Activated B cell treated with CpG ODN at 0.5 μM for 24 hours (primary cell): ENCODE measurements around the gene SLC39A9. TPM values are rescaled to one million over a fixed set of nuclear protein-coding genes. Genes with fewer than 3 reads are reported as not detected.

Experiments used
- ATAC-seq: fragments of 200-7000 bp; cut with Tn5 transposase; one replicate; pipeline ENCODE4 v1.10.0; 2021; ENCODE audit warnings: low read depth, mild to moderate bottlenecking, moderate library complexity
- CTCF ChIA-PET: fragments of 350-600 bp; sonication (Branson Sonifier 250); formaldehyde crosslinking; loops from one replicate; lab custom pipeline; 2021; ENCODE audit warnings: antibody characterized with exemption; lab: Charles Lee
- POLR2A ChIA-PET: fragments of 350-600 bp; sonication (Branson Sonifier 250); formaldehyde crosslinking; loops from one replicate; lab custom pipeline; 2021; ENCODE audit warnings: antibody characterized with exemption; lab: Charles Lee
- DNase-seq: peaks from one replicate; pipeline ENCODE4 v3.0.0; 2022
- H3K27ac Mint-ChIP-seq: one replicate; pipeline ENCODE4 v1.8.0; 2020; ENCODE audit warnings: mixed read lengths
- H3K27me3 Mint-ChIP-seq: one replicate; pipeline ENCODE4 v1.8.0; 2021; ENCODE audit warnings: mixed read lengths
- H3K36me3 Mint-ChIP-seq: one replicate; pipeline ENCODE4 v1.8.0; 2021; ENCODE audit warnings: low read depth, mixed read lengths
- H3K4me1 Mint-ChIP-seq: one replicate; pipeline ENCODE4 v1.8.0; 2021; ENCODE audit warnings: mixed read lengths
- H3K4me3 Mint-ChIP-seq: one replicate; pipeline ENCODE4 v1.8.0; 2020; ENCODE audit warnings: mild to moderate bottlenecking, mixed read lengths
- H3K9me3 Mint-ChIP-seq: one replicate; pipeline ENCODE4 v1.8.0; 2020; ENCODE audit warnings: mixed read lengths
- intact Hi-C: fragments of 100-400 bp; cut with micrococcal nuclease; formaldehyde crosslinking; loops from one replicate; pipeline ENCODE4 v1.15.1; 2024
- total RNA-seq: library from RNA; stranded (reverse); gene quantifications from 2 replicates; pipeline ENCODE4 v1.2.3, GENCODE V29; 2022
- TF ChIP-seq, protein P1 (sequence below): fragments of 200-600 bp; IDR thresholded peaks from one replicate; pipeline ENCODE4 v1.8.0; 2022; ENCODE audit warnings: antibody characterized with exemption, mild to moderate bottlenecking

The SLC39A9 gene
- total RNA-seq, 1 donor from 2014 or later, result 54.5 TPM

DNA sequence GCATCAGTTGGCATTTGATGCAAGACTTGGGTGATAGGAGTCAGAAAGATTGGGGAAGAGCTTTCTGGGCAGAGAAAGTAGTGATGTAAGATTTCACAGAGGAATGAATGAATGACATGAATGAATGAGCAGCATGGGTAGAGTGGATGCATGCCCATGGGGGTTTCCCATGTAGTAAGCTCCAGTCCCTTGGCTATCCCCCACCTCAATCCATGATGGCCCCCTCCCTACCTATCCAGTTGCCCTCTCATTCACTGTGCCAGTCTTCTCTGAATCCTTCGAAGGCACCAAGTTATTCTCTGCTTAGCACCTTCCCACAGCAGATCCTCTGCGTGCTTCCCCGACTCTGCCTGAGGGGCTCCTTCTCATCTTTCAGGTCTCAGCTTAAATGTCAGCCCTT lies 32.4 kb upstream of the SLC39A9 start:
- CTCF ChIA-PET, result no interaction called here
- H3K27me3 Mint-ChIP-seq, result no peaks in the 10 kb centered on the region

DNA sequence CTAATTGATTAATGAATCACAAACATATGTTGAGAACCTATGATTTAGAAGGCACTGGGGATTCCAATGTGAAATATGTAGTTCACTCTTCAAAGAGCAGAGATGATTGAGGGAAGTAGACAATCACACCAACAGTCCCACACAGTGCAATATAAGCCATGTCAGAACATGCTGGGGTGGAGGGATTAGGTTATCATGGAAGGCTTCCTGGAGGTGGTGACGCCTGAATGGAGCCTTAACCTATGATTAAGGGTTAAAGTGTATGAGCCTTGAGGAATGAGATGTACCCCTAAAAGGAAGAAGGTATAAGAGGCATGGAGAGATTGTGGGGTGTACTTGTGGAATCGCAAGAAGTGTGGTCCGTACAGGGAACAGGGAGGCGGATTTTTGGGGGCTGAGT lies 31.7 kb upstream of the SLC39A9 start:
- Mint-ChIP-seq H3K9me3 (no peaks in the 10 kb centered on the region), H3K4me1 (no peaks in the 10 kb centered on the region), H3K27me3 (no peaks in the 10 kb centered on the region), H3K36me3 (no peaks in the 10 kb centered on the region), H3K27ac (no peak overlapping the region), H3K4me3 (no peak overlapping the region)
- CTCF ChIA-PET, result no interaction called here
- intact Hi-C loops, result no loop called here
- DNase-seq (no peak), ATAC-seq (no peak)
- POLR2A ChIA-PET, result no interaction called here
- TF ChIP-seq, protein P1, sequence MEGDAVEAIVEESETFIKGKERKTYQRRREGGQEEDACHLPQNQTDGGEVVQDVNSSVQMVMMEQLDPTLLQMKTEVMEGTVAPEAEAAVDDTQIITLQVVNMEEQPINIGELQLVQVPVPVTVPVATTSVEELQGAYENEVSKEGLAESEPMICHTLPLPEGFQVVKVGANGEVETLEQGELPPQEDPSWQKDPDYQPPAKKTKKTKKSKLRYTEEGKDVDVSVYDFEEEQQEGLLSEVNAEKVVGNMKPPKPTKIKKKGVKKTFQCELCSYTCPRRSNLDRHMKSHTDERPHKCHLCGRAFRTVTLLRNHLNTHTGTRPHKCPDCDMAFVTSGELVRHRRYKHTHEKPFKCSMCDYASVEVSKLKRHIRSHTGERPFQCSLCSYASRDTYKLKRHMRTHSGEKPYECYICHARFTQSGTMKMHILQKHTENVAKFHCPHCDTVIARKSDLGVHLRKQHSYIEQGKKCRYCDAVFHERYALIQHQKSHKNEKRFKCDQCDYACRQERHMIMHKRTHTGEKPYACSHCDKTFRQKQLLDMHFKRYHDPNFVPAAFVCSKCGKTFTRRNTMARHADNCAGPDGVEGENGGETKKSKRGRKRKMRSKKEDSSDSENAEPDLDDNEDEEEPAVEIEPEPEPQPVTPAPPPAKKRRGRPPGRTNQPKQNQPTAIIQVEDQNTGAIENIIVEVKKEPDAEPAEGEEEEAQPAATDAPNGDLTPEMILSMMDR, result no peak

More for the DNA sequence above, 32.4 kb upstream of the SLC39A9 start:
- Mint-ChIP-seq H3K9me3 (no peaks in the 10 kb centered on the region), H3K36me3 (no peaks in the 10 kb centered on the region), H3K4me3 (no peak overlapping the region), H3K4me1 (peaks cover 3% of the 10 kb centered on the region), H3K27ac (no peak overlapping the region)
- intact Hi-C loops, result no loop called here
- DNase-seq (no peak), ATAC-seq (no peak)
- TF ChIP-seq, protein P1, result no peak
- POLR2A ChIA-PET, result no interaction called here

DNA sequence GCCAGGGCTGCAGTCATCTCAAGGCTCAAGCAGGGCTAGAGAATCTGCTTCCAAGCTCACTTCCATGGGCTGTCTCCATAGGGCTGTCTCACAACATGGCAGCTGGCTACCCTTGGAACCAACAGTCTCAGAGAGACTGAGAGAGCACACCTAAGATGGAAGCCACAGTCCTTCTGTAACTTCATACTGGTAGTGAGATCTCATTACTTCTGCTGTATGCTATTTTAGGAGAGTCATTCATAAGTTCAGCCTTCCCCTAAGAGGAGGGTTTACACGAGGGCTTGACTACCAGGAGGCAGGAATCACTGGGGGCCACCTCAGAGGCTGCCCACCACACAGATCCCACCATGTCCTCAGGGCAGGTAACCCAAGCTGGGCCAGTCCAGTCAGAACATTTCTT lies 30.1 kb upstream of the SLC39A9 start:
- Mint-ChIP-seq H3K9me3 (no peaks in the 10 kb centered on the region), H3K27me3 (no peaks in the 10 kb centered on the region), H3K27ac (no peak overlapping the region), H3K36me3 (peaks cover 5% of the 10 kb centered on the region), H3K4me1 (no peaks in the 10 kb centered on the region), H3K4me3 (no peak overlapping the region)
- no peak for ATAC-seq
- TF ChIP-seq, protein P1, result no peak
- intact Hi-C loops, result no loop called here
- CTCF ChIA-PET, result no interaction called here
- no peak for DNase-seq
- POLR2A ChIA-PET, result no interaction called here

DNA sequence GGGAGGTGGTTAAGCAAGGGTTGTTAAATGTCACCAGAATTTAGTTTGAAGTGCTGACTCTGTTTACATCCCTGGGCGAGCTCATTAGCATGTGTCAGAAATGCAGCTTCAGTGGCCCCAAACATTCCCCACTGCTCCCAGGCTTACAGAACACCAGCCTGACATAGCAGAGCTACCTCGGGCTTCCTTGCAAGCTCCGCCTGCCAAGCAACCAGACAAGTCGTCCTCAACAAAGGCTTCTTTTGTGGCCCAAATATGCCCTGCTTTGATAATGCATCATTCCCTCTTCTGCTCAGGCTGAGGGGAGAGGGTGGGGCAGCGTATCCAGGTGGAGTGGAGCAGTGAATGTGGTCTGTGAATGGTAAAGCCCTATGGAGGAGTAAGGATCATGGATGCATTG lies 28.4 kb upstream of the SLC39A9 start:
- ATAC-seq (no peak), DNase-seq (no peak)
- intact Hi-C loops, result no loop called here
- Mint-ChIP-seq H3K4me3 (no peak overlapping the region), H3K4me1 (no peaks in the 10 kb centered on the region), H3K9me3 (no peaks in the 10 kb centered on the region), H3K27ac (no peak overlapping the region), H3K27me3 (no peaks in the 10 kb centered on the region), H3K36me3 (peaks cover 15% of the 10 kb centered on the region)
- POLR2A ChIA-PET, result no interaction called here
- TF ChIP-seq, protein P1, result no peak
- CTCF ChIA-PET, result interaction anchor here (1.0 kb wide), 1 partner anchor 127 kb away, joined by 3 read pairs; no protein-coding TSS in a partner anchor

DNA sequence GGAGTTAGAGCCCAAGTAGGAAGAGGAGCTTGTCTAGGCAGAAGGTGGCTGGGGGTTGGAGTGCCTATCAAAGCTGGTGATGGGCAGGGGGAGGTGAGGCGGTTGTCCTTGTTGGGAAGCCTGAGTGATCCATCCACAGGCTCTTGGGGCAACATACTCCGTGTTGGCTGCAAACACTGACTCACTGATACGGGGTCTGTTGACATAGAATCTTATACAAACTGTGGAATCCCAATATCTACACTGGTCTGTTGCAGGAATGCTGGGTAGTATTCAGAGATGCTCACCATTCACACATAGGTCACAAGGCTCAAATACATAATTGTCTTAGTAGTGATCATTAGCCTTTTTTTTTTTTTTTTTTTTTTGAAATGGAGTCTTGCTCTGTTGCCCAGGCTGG lies 26.3 kb upstream of the SLC39A9 start:
- DNase-seq (no peak), ATAC-seq (no peak)
- ChIA-PET CTCF (no interaction called here), POLR2A (interaction anchor here (0.6 to 1.5 kb wide), 2 partner anchors 16 to 26 kb away, joined by 3 to 6 read pairs; partner anchors contain the start of gene ERH)
- Mint-ChIP-seq H3K27ac (no peak overlapping the region), H3K4me3 (no peak overlapping the region), H3K9me3 (peaks cover 2% of the 10 kb centered on the region), H3K27me3 (no peaks in the 10 kb centered on the region), H3K36me3 (peaks cover 35% of the 10 kb centered on the region), H3K4me1 (no peaks in the 10 kb centered on the region)
- TF ChIP-seq, protein P1, result no peak
- intact Hi-C loops, result no loop called here
